Putamen (tissue), 1 donor: ENCODE data around the gene RPS15.

Source experiments
- DNase-seq: peaks from one replicate; pipeline ENCODE4 v3.0.0-alpha.2; 2016; ENCODE audit warnings: low spot score

RPS15 gene

DNA sequence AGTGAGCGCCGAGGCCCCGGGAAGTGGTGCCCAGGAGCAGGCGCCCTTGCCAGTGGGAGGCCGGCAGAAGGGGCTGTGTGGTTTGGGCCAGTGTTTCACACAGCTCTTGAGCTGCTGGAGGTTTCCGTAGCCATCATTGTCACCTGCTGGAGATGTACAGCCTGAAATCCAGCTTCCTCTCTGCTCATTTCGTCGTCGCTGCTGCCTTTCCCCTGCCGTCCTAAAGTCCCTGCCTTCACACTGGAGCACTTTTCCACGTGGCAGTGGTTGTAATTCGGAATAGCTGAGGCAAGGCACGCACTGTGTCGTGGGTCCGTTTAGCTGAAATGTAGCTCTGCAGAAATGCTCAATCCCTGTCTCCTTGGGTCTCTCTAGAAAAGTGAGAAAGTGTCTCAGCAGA lies 17.6 kb upstream of the RPS15 start:
- no peak for DNase-seq

- DNase-seq, result no peak
These were observed 16.8 kb upstream of the RPS15 start for GRCh38 chr19:1421218-1421957.

- no peak for DNase-seq
These were observed 16.3 kb upstream of the RPS15 start for GRCh38 chr19:1421958-1422305.

GRCh38 chr19:1422360-1422759 lies 15.8 kb upstream of the RPS15 start:
- DNase-seq, result no peak

- DNase-seq, result no peak
These were observed 15.3 kb upstream of the RPS15 start for GRCh38 chr19:1422943-1423342.

GRCh38 chr19:1423436-1424191 lies 14.6 kb upstream of the RPS15 start:
- no peak for DNase-seq

DNA sequence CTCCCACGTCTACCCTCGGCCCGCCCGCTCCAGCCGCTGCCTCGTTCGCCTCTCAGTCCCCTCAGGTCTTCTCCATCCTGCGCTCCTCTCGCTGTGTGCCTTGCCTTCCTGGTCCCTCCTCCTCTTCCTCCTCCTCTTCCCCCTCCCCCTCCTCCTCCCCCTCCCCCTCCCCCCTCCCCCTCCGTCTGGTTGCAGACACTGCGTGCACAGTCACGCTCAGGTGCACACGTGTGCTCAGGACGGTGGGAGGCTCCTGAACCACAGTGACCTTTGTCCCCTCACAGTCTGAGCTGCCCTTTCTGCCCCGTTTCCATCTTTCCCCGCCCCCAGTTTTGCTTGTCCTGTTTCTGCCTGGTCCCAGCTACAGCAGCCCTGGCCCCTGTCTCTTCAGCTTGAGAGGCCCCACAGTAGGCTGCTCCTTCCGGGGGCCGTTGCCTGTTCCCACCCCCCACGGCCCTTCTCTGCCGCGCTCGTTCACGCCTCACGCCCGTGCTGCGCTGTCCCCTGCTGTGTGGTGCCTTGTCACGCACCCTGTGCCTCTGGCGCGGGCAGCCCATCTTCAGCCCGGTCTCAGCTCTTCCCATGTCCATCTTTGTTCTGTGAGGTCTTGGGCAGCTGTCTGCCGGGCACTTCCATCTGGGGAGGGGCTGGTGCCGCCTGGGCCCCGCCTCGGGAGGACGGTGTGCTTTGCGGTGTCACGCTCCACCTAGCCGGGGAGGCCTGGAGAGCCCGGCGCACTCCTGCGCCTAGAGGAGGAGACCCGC lies 13.8 kb upstream of the RPS15 start:
- no peak for DNase-seq

GRCh38 chr19:1425102-1425837 lies 12.9 kb upstream of the RPS15 start:
- DNase-seq, result no peak

GRCh38 chr19:1425902-1426301 lies 12.3 kb upstream of the RPS15 start:
- DNase-seq, result no peak

GRCh38 chr19:1426736-1427135 lies 11.5 kb upstream of the RPS15 start:
- DNase-seq, result no peak

- no peak for DNase-seq
These were observed 10.8 kb upstream of the RPS15 start for GRCh38 chr19:1427221-1427920.

DNA sequence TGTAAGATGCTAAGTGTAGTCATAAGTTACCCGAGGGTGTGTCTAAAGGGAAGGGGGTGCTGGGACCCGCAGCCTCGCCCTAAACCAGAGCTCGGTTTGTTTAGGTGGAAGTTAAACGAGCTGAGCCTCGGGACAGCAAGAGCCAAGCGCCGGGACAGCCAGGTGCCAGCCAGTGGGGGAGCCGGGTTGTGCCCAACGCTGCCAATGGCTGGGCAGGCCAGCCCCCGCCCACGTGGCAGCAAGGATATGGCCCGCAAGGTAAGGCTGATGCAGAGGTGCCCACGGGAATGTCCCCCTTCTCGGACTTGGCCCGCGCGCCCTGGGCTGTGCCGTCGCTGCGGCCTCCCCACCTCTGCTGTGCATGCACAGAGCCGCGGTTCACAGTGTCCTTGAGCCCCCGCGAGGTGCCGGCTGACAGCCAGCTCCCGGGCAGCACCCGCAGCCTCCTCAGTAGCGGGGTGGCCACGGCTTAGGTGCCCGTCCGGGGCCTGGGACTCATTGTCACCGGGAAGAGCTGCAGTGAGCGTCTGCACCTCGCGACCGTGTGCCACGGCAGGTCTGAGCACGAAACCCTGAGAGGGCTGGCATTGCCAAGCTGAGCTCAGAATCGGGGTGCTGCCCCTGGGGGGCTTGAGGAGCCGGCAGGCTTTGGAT lies 9.3 kb upstream of the RPS15 start:
- DNase-seq, result no peak

DNA sequence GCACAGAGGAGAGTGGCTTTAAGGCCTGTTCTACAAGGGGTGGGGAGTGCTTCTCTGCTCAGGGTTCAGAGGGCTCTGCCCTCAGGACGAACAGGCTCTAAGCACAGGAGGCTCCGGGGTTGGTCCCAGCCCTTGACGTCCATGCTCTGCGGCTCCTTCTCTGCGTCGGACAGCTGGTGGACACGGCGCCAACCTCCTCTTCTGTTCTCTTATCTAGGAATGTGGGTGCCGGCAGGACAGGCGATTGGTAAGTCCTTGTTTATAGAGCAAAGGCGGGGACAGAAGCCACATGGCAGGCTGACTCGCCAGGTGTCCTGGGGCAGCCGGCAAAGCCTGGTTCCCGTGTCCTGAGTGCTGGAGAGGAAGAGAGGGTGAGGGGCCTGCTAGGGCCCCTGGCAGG lies 8.4 kb upstream of the RPS15 start:
- no peak for DNase-seq

DNA sequence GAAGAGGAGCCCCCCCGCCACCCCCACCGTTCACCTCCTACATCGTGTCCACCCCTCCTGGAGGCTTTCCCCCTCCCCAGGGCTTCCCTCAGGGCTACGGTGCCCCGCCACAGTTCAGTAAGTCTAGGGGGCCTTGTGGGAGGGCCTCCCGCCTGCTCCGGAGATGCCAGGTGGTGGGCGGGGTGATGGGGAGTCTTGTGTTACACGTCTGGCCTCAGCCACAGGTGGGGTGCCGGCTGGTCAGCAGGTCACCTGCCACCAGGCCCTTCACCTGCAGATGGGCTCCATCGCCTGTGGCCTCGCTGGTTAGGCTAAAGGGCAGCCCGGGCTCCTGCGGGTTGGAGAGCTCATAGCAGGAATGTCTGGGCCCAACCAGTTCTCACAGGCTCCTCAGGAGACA lies 8.0 kb upstream of the RPS15 start:
- no peak for DNase-seq

- DNase-seq, result no peak
These were observed 6.3 kb upstream of the RPS15 start for GRCh38 chr19:1431759-1432506.

GRCh38 chr19:1432507-1432887 lies 5.7 kb upstream of the RPS15 start:
- no peak for DNase-seq

- DNase-seq, result no peak
These were observed 4.8 kb upstream of the RPS15 start for GRCh38 chr19:1433119-1434039.

- no peak for DNase-seq
These were observed 4.2 kb upstream of the RPS15 start for GRCh38 chr19:1434040-1434366.

- no peak for DNase-seq
These were observed 3.6 kb upstream of the RPS15 start for GRCh38 chr19:1434577-1435060.
